IMR-90 (cell line): ENCODE results near the gene ATG5. TPM values are rescaled to one million over a fixed set of nuclear protein-coding genes. Genes with fewer than 3 reads are reported as not detected.

Experiments used
- ATAC-seq: fragments of 200-7000 bp; cut with Tn5 transposase; 2 replicates; pipeline ENCODE4 v1.9.1; 2020; ENCODE audit warnings: low read depth, mild to moderate bottlenecking, moderate library complexity
- BruUV-seq: library from RNA; stranded (reverse); fragments of 400-500 nt; replicated peaks from 2 replicates; lab custom pipeline; 2021; lab: Mats Ljungman, UMichigan
- CTCF ChIA-PET: fragments of 300-600 bp; formaldehyde crosslinking; extraction: SDS; loops from one replicate; lab custom pipeline; 2021; ENCODE audit warnings: antibody characterized with exemption; lab: Yijun Ruan, JAX
- POLR2A ChIA-PET: fragments of 300-600 bp; sonication (Branson Sonifier 250); formaldehyde crosslinking; loops from one replicate; lab custom pipeline; 2022; ENCODE audit warnings: antibody characterized with exemption; ENCODE audit not compliant: unreplicated experiment; lab: Charles Lee
- DNase-seq: peaks from one replicate; pipeline ENCODE4 v3.0.0; 2013
- H2AFZ ChIP-seq: replicated peaks from 2 replicates; pipeline ENCODE3; 2013; ENCODE audit warnings: low read length, mild to moderate bottlenecking; ENCODE audit not compliant: poor library complexity
- H2AK5ac ChIP-seq: 2 replicates; pipeline ENCODE4 v1.6.1; 2013; ENCODE audit warnings: low read depth, low read length, inconsistent platforms
- H2AK9ac ChIP-seq: replicated peaks from 2 replicates; pipeline ENCODE3; 2013; ENCODE audit warnings: mild to moderate bottlenecking, low read depth, low read length, moderate library complexity; ENCODE audit not compliant: poor library complexity
- H2BK120ac ChIP-seq: 2 replicates; pipeline ENCODE4 v1.6.1; 2013; ENCODE audit warnings: low read depth, low read length, inconsistent platforms
- H2BK15ac ChIP-seq: 3 replicates; pipeline ENCODE4 v1.6.1; 2013; ENCODE audit warnings: low read depth, low read length, inconsistent platforms
- H2BK20ac ChIP-seq: 2 replicates; pipeline ENCODE4 v1.6.1; 2013; ENCODE audit warnings: low read depth, mild to moderate bottlenecking, inconsistent platforms, low read length, moderate library complexity
- H2BK5ac ChIP-seq: 2 replicates; pipeline ENCODE4 v1.6.1; 2013; ENCODE audit warnings: mild to moderate bottlenecking, low read depth, low read length, inconsistent platforms; ENCODE audit not compliant: poor library complexity, severe bottlenecking
- H3K14ac ChIP-seq: replicated peaks from 2 replicates; pipeline ENCODE4 v1.6.1; 2013; ENCODE audit warnings: low read depth, low read length, inconsistent platforms
- H3K18ac ChIP-seq: 2 replicates; pipeline ENCODE4 v1.6.1; 2013; ENCODE audit warnings: low read depth, low read length, control low read depth
- H3K23ac ChIP-seq: 2 replicates; pipeline ENCODE4 v1.6.1; 2013; ENCODE audit warnings: low read depth, low read length, inconsistent platforms
- H3K27ac ChIP-seq: 2 replicates; pipeline ENCODE4 v1.5.1; 2013; ENCODE audit warnings: mild to moderate bottlenecking, control low read depth, low read length; ENCODE audit not compliant: insufficient read depth
- H3K27me3 ChIP-seq: 2 replicates; pipeline ENCODE4 v1.6.1; 2013; ENCODE audit warnings: low read length; ENCODE audit not compliant: control insufficient read depth, insufficient read depth
- H3K36me3 ChIP-seq: 2 replicates; pipeline ENCODE4 v1.6.1; 2013; ENCODE audit warnings: low read length, mixed read lengths; ENCODE audit not compliant: control insufficient read depth, insufficient read depth
- H3K4ac ChIP-seq: 2 replicates; pipeline ENCODE4 v1.6.1; 2013; ENCODE audit warnings: low read depth, low read length, inconsistent platforms
- H3K4me1 ChIP-seq: 2 replicates; pipeline ENCODE4 v1.6.1; 2013; ENCODE audit warnings: low read length, mixed read lengths; ENCODE audit not compliant: control insufficient read depth, insufficient read depth
- H3K4me2 ChIP-seq: 2 replicates; pipeline ENCODE4 v1.6.1; 2013; ENCODE audit warnings: low read depth, mild to moderate bottlenecking, control low read depth, low read length, moderate library complexity
- H3K4me3 ChIP-seq: 2 replicates; pipeline ENCODE4 v1.5.1; 2013; ENCODE audit warnings: low read depth, mild to moderate bottlenecking, control low read depth, low read length, moderate library complexity; ENCODE audit not compliant: insufficient read depth
- H3K56ac ChIP-seq: 2 replicates; pipeline ENCODE4 v1.6.1; 2013; ENCODE audit warnings: low read length, inconsistent platforms; ENCODE audit not compliant: insufficient read depth; ENCODE audit errors: extremely low read depth
- H3K79me1 ChIP-seq, 2 experiments: 2 replicates each; pipeline ENCODE4 v1.6.1; 2013; ENCODE audit warnings: low read length in 2 of 2, inconsistent platforms in 1 of 2, low read depth in 1 of 2
- H3K9ac ChIP-seq: 2 replicates; pipeline ENCODE4 v1.6.1; 2013; ENCODE audit warnings: low read depth, low read length, control low read depth
- H3K9me1 ChIP-seq: 2 replicates; pipeline ENCODE4 v1.6.1; 2013; ENCODE audit warnings: low read length, inconsistent platforms; ENCODE audit not compliant: insufficient read depth
- H3K9me3 ChIP-seq: 2 replicates; pipeline ENCODE4 v1.6.1; 2013; ENCODE audit warnings: low read length; ENCODE audit not compliant: control insufficient read depth, insufficient read depth
- H4K20me1 ChIP-seq: 2 replicates; pipeline ENCODE4 v1.6.1; 2013; ENCODE audit warnings: low read length, inconsistent platforms; ENCODE audit not compliant: insufficient read depth
- H4K5ac ChIP-seq: 2 replicates; pipeline ENCODE4 v1.6.1; 2013; ENCODE audit warnings: mild to moderate bottlenecking, low read depth, low read length, control low read depth
- H4K8ac ChIP-seq, 2 experiments: 2 replicates each; pipeline ENCODE4 v1.6.1; 2013; ENCODE audit warnings: low read depth in 2 of 2, low read length in 2 of 2, control low read depth in 1 of 2, inconsistent platforms in 1 of 2
- H4K91ac ChIP-seq: 2 replicates; pipeline ENCODE4 v1.6.1; 2013; ENCODE audit warnings: low read depth, low read length, inconsistent platforms; ENCODE audit not compliant: insufficient read depth
- SMC3 ChIP-seq: fragments of 150-350 bp; IDR thresholded peaks from 2 replicates; pipeline ENCODE4 v1.6.1; 2016; ENCODE audit warnings: low read depth, mild to moderate bottlenecking, antibody characterized with exemption, low read length, moderate library complexity
- dilution Hi-C: fragments of 300-500 bp; cut with HindIII; formaldehyde crosslinking; loops from one replicate; pipeline ENCODE4 v1.14.3; 2018; ENCODE audit warnings: low sequenced_read_pairs; ENCODE audit not compliant: unreplicated experiment
- in situ Hi-C: fragments of 300-500 bp; cut with MboI; formaldehyde crosslinking; loops from 3 replicates; pipeline ENCODE4 v1.14.3; 2019; ENCODE audit warnings: low sequenced_read_pairs, inconsistent platforms, mixed read lengths
- intact Hi-C: fragments of 100-400 bp; cut with micrococcal nuclease; formaldehyde crosslinking; loops from 2 replicates; pipeline ENCODE4 v1.10.0; 2022
- polyA plus RNA-seq, 3 experiments: library from polyadenylated mRNA; depleted of rRNA; stranded (reverse); fragments of >200 nt; gene quantifications; 2 replicates each; pipeline ENCODE4 v1.2.3, GENCODE V29; 2012; ENCODE audit warnings: low replicate concordance in 1 of 3
- total RNA-seq: library from RNA; depleted of rRNA; stranded (reverse); fragments of >200 nt; gene quantifications from 2 replicates; pipeline ENCODE4 v1.2.3, GENCODE V29; 2012

Gene ATG5
- total and polyA plus RNA-seq, 2 of the 4 experiments (the other 2 are of a cell fraction) = 13.5 to 28.0 TPM

DNA sequence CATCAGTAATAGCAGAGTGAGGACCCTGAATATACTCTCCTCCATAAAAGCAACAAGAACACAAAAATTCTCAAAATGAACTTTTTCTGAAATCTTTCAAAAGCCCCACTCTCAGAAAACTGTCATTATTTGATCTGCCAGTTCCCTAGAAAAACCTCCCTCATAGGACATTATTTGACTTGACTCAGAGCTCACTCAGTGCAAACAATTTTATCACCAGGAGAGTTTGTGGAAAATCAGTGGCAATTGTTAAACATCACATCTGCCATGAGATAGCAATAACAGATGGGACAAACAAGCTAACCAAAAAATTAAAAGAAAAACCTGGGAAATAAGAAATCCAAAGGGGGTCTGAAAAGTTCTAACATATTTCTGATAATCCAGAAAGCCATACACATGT is 100.0 kb downstream of the ATG5 start:
- no peak overlapping the region for H2AK9ac ChIP-seq
- H2BK120ac ChIP-seq = no peak overlapping the region
- no peak overlapping the region for H3K23ac ChIP-seq
- H4K20me1 ChIP-seq = no peaks in the 10 kb centered on the region
- no peak overlapping the region for H3K27ac ChIP-seq
- H4K5ac ChIP-seq = no peak overlapping the region
- H3K36me3 ChIP-seq = 0 out of 2 replicates have a peak, but pooled peaks cover 3% of the 10 kb centered on the region
- ATAC-seq (no peak), DNase-seq (no peak)
- no peaks in the 10 kb centered on the region for H3K9me3 ChIP-seq
- peaks cover 7% of the 10 kb centered on the region in 2 experiments; a peak in 3 of 4 replicates for H3K79me1 ChIP-seq
- H3K18ac ChIP-seq = no peak overlapping the region
- no peak overlapping the region for H3K9ac ChIP-seq
- ChIA-PET CTCF (interaction anchor here (1.3 kb wide), 1 partner anchor 62 kb away, joined by 4 read pairs; no protein-coding TSS in a partner anchor), POLR2A (no interaction called here)
- H2BK15ac ChIP-seq = no peak overlapping the region
- in situ Hi-C loops = loop anchor here (10.0 kb wide), 2 partner anchors 491 to 741 kb away; no protein-coding TSS in a partner anchor
- H4K8ac ChIP-seq = no peak overlapping the region
- no peak overlapping the region for H3K4me2 ChIP-seq
- no peak overlapping the region for H2AK5ac ChIP-seq
- intact Hi-C loops = no loop called here
- H2BK20ac ChIP-seq = no peak overlapping the region
- H3K4ac ChIP-seq = no peak overlapping the region
- H4K91ac ChIP-seq = no peak overlapping the region
- H2BK5ac ChIP-seq = no peak overlapping the region
- H3K9me1 ChIP-seq = no peaks in the 10 kb centered on the region
- no peak overlapping the region for H3K14ac ChIP-seq
- H3K27me3 ChIP-seq = no peaks in the 10 kb centered on the region
- no TSS peak for BruUV-seq
- no peaks in the 10 kb centered on the region for H3K4me1 ChIP-seq
- TF ChIP-seq SMC3 = no peak
- no peak overlapping the region for H2AFZ ChIP-seq
- no peak overlapping the region for H3K56ac ChIP-seq
- no peak overlapping the region for H3K4me3 ChIP-seq
- dilution Hi-C loops = no loop called here
